ENCODE measurements around the gene KRTAP12-2.
"Not testable (repeated sequence)": the region's sequence is repeated elsewhere in the genome, so short reads cannot be mapped to it uniquely, and the experiment has no call there.

Gene KRTAP12-2

GRCh38 chr21:44686000-44686781 lies 19.5 kb upstream of the KRTAP12-2 start:
- H3K4me1 ChIP-seq, result no peaks in the 10 kb centered on the region
- no peaks in the 10 kb centered on the region for H3K36me3 ChIP-seq
- peaks cover 0 to 29% of the 10 kb centered on the region in 2 donors for H3K27me3 ChIP-seq
- no peak for TF ChIP-seq CTCF (IDR thresholded peaks at IDR 0.05)
- peak in 1 of 2 donors; percentile 40 for DNase-seq
- intact Hi-C loops (cut with DNase I; ENCODE audit: low total_unique reads), result no loop called here
- H3K27ac ChIP-seq, result no peak overlapping the region
- H3K4me3 ChIP-seq, result no peak overlapping the region
- no peaks in the 10 kb centered on the region for H3K9me3 ChIP-seq

- H3K4me1 ChIP-seq; H3K27ac ChIP-seq; H3K36me3 ChIP-seq; H3K4me3 ChIP-seq; H3K9me3 ChIP-seq; intact Hi-C loops (cut with DNase I; ENCODE audit: low total_unique reads): not testable (repeated sequence)
- DNase-seq, result peak in 1 of 2 donors; percentile 31
- peaks cover 0 to 29% of the 10 kb centered on the region in 2 donors for H3K27me3 ChIP-seq
Observed at GRCh38 chr21:44685050-44685449, 18.3 kb upstream of the KRTAP12-2 start.

GRCh38 chr21:44684483-44684882 lies 17.8 kb upstream of the KRTAP12-2 start:
- Histone ChIP-seq H3K36me3 (no peaks in the 10 kb centered on the region), H3K27ac (no peak overlapping the region), H3K4me1 (no peaks in the 10 kb centered on the region), H3K4me3 (no peak overlapping the region), H3K27me3 (peaks cover 0 to 29% of the 10 kb centered on the region in 2 donors), H3K9me3 (no peaks in the 10 kb centered on the region)
- TF ChIP-seq CTCF (IDR thresholded peaks at IDR 0.05), result no peak
- DNase-seq, result no peak
- intact Hi-C loops (cut with DNase I; ENCODE audit: low total_unique reads), result no loop called here

GRCh38 chr21:44684077-44684476 lies 17.4 kb upstream of the KRTAP12-2 start:
- Histone ChIP-seq H3K4me1 (no peaks in the 10 kb centered on the region), H3K27ac (no peak overlapping the region), H3K36me3 (no peaks in the 10 kb centered on the region), H3K4me3 (no peak overlapping the region), H3K27me3 (peaks cover 0 to 29% of the 10 kb centered on the region in 2 donors), H3K9me3 (no peaks in the 10 kb centered on the region)
- no peak for DNase-seq
- intact Hi-C loops (cut with DNase I; ENCODE audit: low total_unique reads), result no loop called here
- TF ChIP-seq CTCF (IDR thresholded peaks at IDR 0.05), result no peak

- Histone ChIP-seq H3K27ac (no peak overlapping the region), H3K4me3 (no peak overlapping the region), H3K9me3 (no peaks in the 10 kb centered on the region), H3K4me1 (no peaks in the 10 kb centered on the region), H3K36me3 (no peaks in the 10 kb centered on the region), H3K27me3 (peaks cover 0 to 22% of the 10 kb centered on the region in 2 donors)
- TF ChIP-seq CTCF (IDR thresholded peaks at IDR 0.05), result no peak
- intact Hi-C loops (cut with DNase I; ENCODE audit: low total_unique reads), result no loop called here
- peak in 1 of 2 donors; percentile 54 for DNase-seq
Observed at GRCh38 chr21:44682580-44683151, 15.9 kb upstream of the KRTAP12-2 start.

GRCh38 chr21:44681861-44682579 lies 15.3 kb upstream of the KRTAP12-2 start, which contains the start of gene KRTAP12-1:
Gene KRTAP12-1, minus strand, starts transcription at chr21:44682163. Its CDS starts 40 bp downstream, at chr21:44682123.
- Histone ChIP-seq H3K27me3 (peaks cover 0 to 15% of the 10 kb centered on the region in 2 donors), H3K4me3 (no peak within 1 kb of the TSS), H3K4me1 (no peaks in the 10 kb centered on the region), H3K36me3 (no peaks in the 10 kb centered on the region), H3K27ac (no peak within 1 kb of the TSS), H3K9me3 (no peaks in the 10 kb centered on the region)
- DNase-seq, result peak in 1 of 2 donors; percentile 51
- intact Hi-C loops (cut with DNase I; ENCODE audit: low total_unique reads), result no loop called here
- TF ChIP-seq CTCF (IDR thresholded peaks at IDR 0.05), result no peak

All from tibial artery (tissue), 4 donors.